GM23338 (cell line): Measurements from ENCODE around the gene SERINC1. TPM values are rescaled to one million over a fixed set of nuclear protein-coding genes. Genes with fewer than 3 reads are reported as not detected.
"Not testable (repeated sequence)": the region's sequence is repeated elsewhere in the genome, so short reads cannot be mapped to it uniquely, and the experiment has no call there.

Experiments used
- ATAC-seq: fragments of 200-7000 bp; cut with Tn5 transposase; 3 replicates; pipeline ENCODE4 v1.9.1; 2020
- DNase-seq: peaks from one replicate; pipeline ENCODE4 v3.0.0-alpha.2; 2015; ENCODE audit warnings: low spot score
- H2AFZ ChIP-seq: fragments of 200-600 bp; sonication (generic); 2 replicates; pipeline ENCODE4 v1.8.0; 2016; ENCODE audit warnings: antibody characterized with exemption, mild to moderate bottlenecking, moderate library complexity
- H3F3A ChIP-seq: fragments of 200-600 bp; sonication (generic); replicated peaks from 2 replicates; pipeline ENCODE4 v1.8.0; 2017; ENCODE audit warnings: antibody characterized with exemption, mixed run types, low read depth
- H3K27ac ChIP-seq: fragments of 200-600 bp; sonication (generic); 2 replicates; pipeline ENCODE4 v1.6.1; 2016; ENCODE audit warnings: low read depth
- H3K27me3 ChIP-seq: fragments of 200-600 bp; sonication (generic); 2 replicates; pipeline ENCODE4 v1.8.0; 2016; ENCODE audit warnings: mild to moderate bottlenecking, mixed run types, moderate library complexity; ENCODE audit not compliant: insufficient read depth
- H3K36me3 ChIP-seq: fragments of 200-600 bp; sonication (generic); 2 replicates; pipeline ENCODE4 v1.8.0; 2016; ENCODE audit warnings: mild to moderate bottlenecking; ENCODE audit not compliant: insufficient read depth
- H3K4me1 ChIP-seq: fragments of 200-600 bp; sonication (generic); 2 replicates; pipeline ENCODE4 v1.8.0; 2016; ENCODE audit warnings: mild to moderate bottlenecking, moderate library complexity; ENCODE audit not compliant: insufficient read depth
- H3K4me2 ChIP-seq: fragments of 200-600 bp; sonication (generic); 2 replicates; pipeline ENCODE4 v1.7.1; 2017; ENCODE audit warnings: mixed run types
- H3K4me3 ChIP-seq: fragments of 200-600 bp; sonication (generic); 2 replicates; pipeline ENCODE4 v1.6.1; 2016; ENCODE audit warnings: mixed run types
- H3K79me2 ChIP-seq: fragments of 200-600 bp; sonication (generic); replicated peaks from 2 replicates; pipeline ENCODE4 v1.8.0; 2017; ENCODE audit warnings: mild to moderate bottlenecking; ENCODE audit not compliant: insufficient read depth
- H3K9me2 ChIP-seq: fragments of 200-600 bp; sonication (generic); 2 replicates; pipeline ENCODE4 v1.8.0; 2017; ENCODE audit not compliant: insufficient read depth
- H4K20me1 ChIP-seq: fragments of 200-600 bp; sonication (generic); replicated peaks from 2 replicates; pipeline ENCODE4 v1.8.0; 2017; ENCODE audit warnings: mild to moderate bottlenecking; ENCODE audit not compliant: insufficient read depth
- H3K27ac Mint-ChIP-seq: 2 replicates; pipeline ENCODE4 v1.8.0; 2020; ENCODE audit warnings: inconsistent platforms, mild to moderate bottlenecking, moderate library complexity, mixed read lengths
- H3K27me3 Mint-ChIP-seq: 3 replicates; pipeline ENCODE4 v1.8.0; 2022; ENCODE audit warnings: low read depth, mild to moderate bottlenecking, moderate library complexity, mixed read lengths, inconsistent platforms; ENCODE audit not compliant: insufficient read depth, poor library complexity
- H3K36me3 Mint-ChIP-seq: 3 replicates; pipeline ENCODE4 v1.8.0; 2021; ENCODE audit warnings: low read depth, mild to moderate bottlenecking, inconsistent platforms, moderate library complexity, mixed read lengths
- H3K4me1 Mint-ChIP-seq: 3 replicates; pipeline ENCODE4 v1.8.0; 2020; ENCODE audit warnings: mild to moderate bottlenecking, inconsistent platforms, mixed read lengths
- H3K4me3 Mint-ChIP-seq: 3 replicates; pipeline ENCODE4 v1.8.0; 2021; ENCODE audit warnings: moderate library complexity, mild to moderate bottlenecking, inconsistent platforms, mixed read lengths
- H3K9me3 Mint-ChIP-seq: 3 replicates; pipeline ENCODE4 v1.8.0; 2020; ENCODE audit warnings: moderate library complexity, mild to moderate bottlenecking, inconsistent platforms, mixed read lengths
- EZH2 ChIP-seq: fragments of 200-600 bp; sonication (generic); IDR thresholded peaks from one replicate; pipeline ENCODE4 v1.8.0; 2017; ENCODE audit warnings: antibody characterized with exemption, mild to moderate bottlenecking, low read depth; ENCODE audit not compliant: unreplicated experiment
- EZH2phosphoT487 ChIP-seq: fragments of 200-600 bp; sonication (generic); IDR thresholded peaks from one replicate; pipeline ENCODE4 v1.8.1; 2018; ENCODE audit warnings: antibody characterized with exemption; ENCODE audit not compliant: unreplicated experiment
- JUNB ChIP-seq: IDR thresholded peaks from one replicate; pipeline ENCODE4 v1.6.1; 2016; ENCODE audit warnings: antibody characterized with exemption; ENCODE audit not compliant: unreplicated experiment
- REST ChIP-seq: IDR thresholded peaks from one replicate; pipeline ENCODE4 v1.6.1; 2018; ENCODE audit warnings: antibody characterized with exemption; ENCODE audit not compliant: unreplicated experiment
- STAT1 ChIP-seq: IDR thresholded peaks from one replicate; pipeline ENCODE4 v1.6.1; 2016; ENCODE audit warnings: antibody characterized with exemption; ENCODE audit not compliant: unreplicated experiment
- ZNF331 ChIP-seq: fragments of 250-450 bp; sonication (Bioruptor Pico); IDR thresholded peaks from 2 replicates; pipeline ENCODE4 v1.5.0; 2020; ENCODE audit warnings: low read depth, mild to moderate bottlenecking, moderate library complexity
- polyA plus RNA-seq: library from polyadenylated mRNA; unstranded; fragments of >200 nt; fragmentation: Nextera tagmentation; extraction: Ambion mirVana; gene quantifications from 2 replicates; pipeline ENCODE4 v1.2.1, GENCODE V29; 2016
- total RNA-seq: library from RNA; depleted of rRNA; stranded (reverse); fragments of >200 nt; shearing (Covaris generic); gene quantifications from 2 replicates; pipeline ENCODE4 v1.2.3, GENCODE V29; 2014

SERINC1 gene
- total and polyA plus RNA-seq, 2 experiments from 2014 or later, result 17.6 to 43.0 TPM

DNA sequence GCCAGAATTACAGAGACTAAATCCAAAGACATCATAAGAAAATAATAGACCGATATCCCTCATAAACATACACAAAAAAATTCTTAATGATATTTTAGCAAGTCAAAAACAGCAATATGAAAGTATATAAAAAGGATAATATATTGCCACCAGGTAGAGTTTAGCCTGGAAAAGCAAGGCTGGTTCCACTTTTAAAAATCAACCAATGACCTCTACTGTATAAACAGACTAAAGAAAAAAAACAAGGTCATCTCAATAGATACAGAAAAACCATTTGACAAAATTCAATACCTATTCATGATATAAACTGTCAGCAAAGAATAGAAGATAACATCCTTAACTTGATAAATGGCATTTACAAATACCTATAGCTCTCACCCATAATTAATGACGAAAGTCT is 9.7 kb downstream of the SERINC1 start (continued):
- TF ChIP-seq EZH2 (no peak), STAT1 (no peak)

GRCh38 chr6:122459865-122460416 is 11.7 kb downstream of the SERINC1 start:
- Histone ChIP-seq H3K4me1 (peaks cover 11% of the 10 kb centered on the region), H3K79me2 (peaks cover 72% of the 10 kb centered on the region), H4K20me1 (peaks cover 27% of the 10 kb centered on the region)
- H3K36me3 Mint-ChIP-seq, H3K27ac Mint-ChIP-seq, DNase-seq, H3K9me3 Mint-ChIP-seq, ATAC-seq, H3K27me3 Mint-ChIP-seq, H3K4me3 ChIP-seq, H3K4me3 Mint-ChIP-seq, H3K36me3 ChIP-seq, H3K27me3 ChIP-seq, H3K9me2 ChIP-seq, H2AFZ ChIP-seq, H3F3A ChIP-seq, H3K4me2 ChIP-seq, H3K27ac ChIP-seq: not testable (repeated sequence)
- peaks cover 20% of the 10 kb centered on the region for H3K4me1 Mint-ChIP-seq

GRCh38 chr6:122459240-122459639 is 12.4 kb downstream of the SERINC1 start:
- H3K4me2 ChIP-seq, result no peak overlapping the region
- no peaks in the 10 kb centered on the region for H3K9me3 Mint-ChIP-seq
- no peaks in the 10 kb centered on the region for H3K9me2 ChIP-seq
- H3K4me1 ChIP-seq, result peaks cover 11% of the 10 kb centered on the region
- H2AFZ ChIP-seq, result no peak overlapping the region
- ATAC-seq (no peak), DNase-seq (no peak)
- TF ChIP-seq JUNB, result no peak
- TF ChIP-seq EZH2phosphoT487, result no peak
- peaks cover 65% of the 10 kb centered on the region for H3K79me2 ChIP-seq
- H3K4me3 Mint-ChIP-seq, result no peak overlapping the region
- H3K4me1 Mint-ChIP-seq, result peaks cover 23% of the 10 kb centered on the region
- no peak overlapping the region for H3K27ac ChIP-seq
- no peaks in the 10 kb centered on the region for H3K27me3 ChIP-seq
- H3K36me3 Mint-ChIP-seq, result peaks cover 12% of the 10 kb centered on the region
- no peaks in the 10 kb centered on the region for H3K27me3 Mint-ChIP-seq
- no peak overlapping the region for H3K4me3 ChIP-seq
- no peaks in the 10 kb centered on the region for H3F3A ChIP-seq
- peaks cover 27% of the 10 kb centered on the region for H4K20me1 ChIP-seq
- H3K36me3 ChIP-seq, result no peaks in the 10 kb centered on the region
- no peak overlapping the region for H3K27ac Mint-ChIP-seq

DNA sequence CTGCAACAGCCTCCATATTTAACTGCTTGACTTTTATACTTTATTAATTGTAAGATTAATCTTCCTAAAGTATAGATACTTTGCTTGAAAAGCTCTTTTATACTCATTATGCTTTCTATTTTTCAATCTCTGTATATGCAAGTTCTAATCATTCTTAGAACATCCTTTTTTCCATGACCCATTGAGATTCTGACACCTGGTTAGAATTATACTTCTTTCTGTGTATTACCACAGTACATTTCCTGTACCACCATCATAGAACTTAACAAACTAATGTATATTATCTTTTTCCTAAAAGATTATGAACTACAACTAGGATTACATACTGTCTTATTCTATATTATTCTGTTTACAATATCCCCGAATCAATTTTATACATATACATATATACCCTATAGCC is 13.5 kb downstream of the SERINC1 start:
- Mint-ChIP-seq H3K4me3 (no peak overlapping the region), H3K27ac (no peak overlapping the region), H3K36me3 (peaks cover 18% of the 10 kb centered on the region), H3K9me3 (no peaks in the 10 kb centered on the region), H3K4me1 (peaks cover 31% of the 10 kb centered on the region), H3K27me3 (no peaks in the 10 kb centered on the region)
- Histone ChIP-seq H3K27ac (no peak overlapping the region), H3K4me1 (peaks cover 22% of the 10 kb centered on the region), H3K36me3 (no peaks in the 10 kb centered on the region), H3K27me3 (no peaks in the 10 kb centered on the region), H3K9me2 (no peaks in the 10 kb centered on the region), H2AFZ (no peak overlapping the region), H3K4me2 (no peak overlapping the region), H3K79me2 (peaks cover 53% of the 10 kb centered on the region), H3F3A (no peaks in the 10 kb centered on the region), H3K4me3 (no peak overlapping the region), H4K20me1 (peaks cover 18% of the 10 kb centered on the region; the same call in 1 of the 2 replicates)
- no peak for DNase-seq
- ATAC-seq, result no peak
- TF ChIP-seq ZNF331 (CRISPR knock-in tag) (no peak), REST (no peak)
